Epithelial cell of esophagus (primary cell): Measurements from ENCODE around the gene CASZ1.

ENCODE experiments used
- DNase-seq: peaks from one replicate; pipeline ENCODE4 v3.0.0; 2010; ENCODE audit warnings: low read depth
- H3K4me3 ChIP-seq: 2 replicates; pipeline ENCODE4 v1.5.1; 2011; ENCODE audit warnings: mild to moderate bottlenecking, low read length, control low read depth
- CTCF ChIP-seq: IDR thresholded peaks from 2 replicates; pipeline ENCODE4 v1.5.1; 2011; ENCODE audit warnings: low read depth, mild to moderate bottlenecking, low read length, control low read depth, inconsistent platforms; ENCODE audit not compliant: insufficient read depth; ENCODE audit errors: missing control alignments

The CASZ1 gene

GRCh38 chr1:10651389-10651766 lies 145.1 kb downstream of the CASZ1 start:
- TF ChIP-seq CTCF, result no peak
- no peak for DNase-seq
- no peak overlapping the region for H3K4me3 ChIP-seq

GRCh38 chr1:10650556-10651388 lies 145.7 kb downstream of the CASZ1 start:
- TF ChIP-seq CTCF, result no peak
- no peak overlapping the region for H3K4me3 ChIP-seq
- DNase-seq, result no peak

GRCh38 chr1:10649517-10650201 lies 146.8 kb downstream of the CASZ1 start:
- no peak for DNase-seq
- no peak for TF ChIP-seq CTCF
- no peak overlapping the region for H3K4me3 ChIP-seq

GRCh38 chr1:10648689-10649516 lies 147.5 kb downstream of the CASZ1 start:
- TF ChIP-seq CTCF, result no peak
- no peak overlapping the region for H3K4me3 ChIP-seq
- DNase-seq, result no peak

GRCh38 chr1:10647414-10648170 lies 148.9 kb downstream of the CASZ1 start:
- H3K4me3 ChIP-seq, result no peak overlapping the region
- DNase-seq, result no peak
- TF ChIP-seq CTCF, result no peak

- TF ChIP-seq CTCF, result no peak
- peak; percentile 89 for DNase-seq
- H3K4me3 ChIP-seq, result no peak overlapping the region
Measured at GRCh38 chr1:10646347-10646861, 150.0 kb downstream of the CASZ1 start.
